GM18909 (cell line): ENCODE measurements around the gene LRRTM2.

ENCODE experiments used
- ATAC-seq: cut with Tn5 transposase; IDR thresholded peaks from one replicate; pipeline ENCODE4 v1.9.1; 2021; ENCODE audit warnings: mild to moderate bottlenecking; ENCODE audit not compliant: unreplicated experiment, poor library complexity

Gene LRRTM2

GRCh38 chr5:138884094-138884493 is 9.0 kb upstream of the LRRTM2 start:
- no peak for ATAC-seq

DNA sequence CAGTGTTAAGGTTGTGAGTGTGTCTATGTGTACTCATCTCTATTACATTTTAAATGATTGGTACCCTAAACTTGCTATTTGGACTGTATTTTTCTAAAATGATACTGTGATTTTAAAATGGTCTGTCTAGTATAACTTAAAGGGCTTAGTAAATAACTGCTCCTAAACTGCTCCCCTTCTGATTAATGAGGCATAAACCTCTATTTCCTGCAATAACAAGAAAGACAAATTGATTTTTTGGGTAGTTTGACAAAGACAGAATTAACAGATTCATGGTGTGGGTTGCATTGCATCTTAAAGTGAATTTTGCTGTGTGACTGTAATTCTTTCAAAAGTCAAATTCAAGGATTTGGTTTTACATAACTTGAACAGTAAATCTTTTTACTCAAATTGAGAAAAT is 8.1 kb upstream of the LRRTM2 start:
- ATAC-seq = no peak

- ATAC-seq = no peak
Observed at GRCh38 chr5:138878437-138879235, 3.5 kb upstream of the LRRTM2 start.

DNA sequence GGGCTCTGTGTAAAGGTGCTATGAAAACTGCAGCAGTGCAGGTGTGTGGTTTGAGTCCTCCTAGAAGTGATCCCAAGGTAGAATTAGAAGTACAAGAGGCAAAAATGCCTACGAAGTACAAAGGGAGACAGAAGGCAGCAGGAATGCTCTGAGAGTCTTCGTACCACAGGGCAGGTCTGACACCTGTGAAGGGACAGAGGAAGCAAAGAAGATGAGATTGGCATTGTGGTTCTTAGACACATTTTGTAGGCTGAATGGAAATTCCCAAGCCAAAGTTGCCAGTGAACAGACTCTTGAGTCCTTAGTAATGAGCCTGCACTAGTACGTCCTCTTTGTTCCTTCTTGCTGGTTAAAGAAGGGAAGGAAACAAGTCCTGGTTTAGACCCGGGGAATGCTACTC is 1.7 kb upstream of the LRRTM2 start:
- no peak for ATAC-seq

GRCh38 chr5:138875946-138876345 is 811 bp upstream of the LRRTM2 start:
- ATAC-seq = no peak

DNA sequence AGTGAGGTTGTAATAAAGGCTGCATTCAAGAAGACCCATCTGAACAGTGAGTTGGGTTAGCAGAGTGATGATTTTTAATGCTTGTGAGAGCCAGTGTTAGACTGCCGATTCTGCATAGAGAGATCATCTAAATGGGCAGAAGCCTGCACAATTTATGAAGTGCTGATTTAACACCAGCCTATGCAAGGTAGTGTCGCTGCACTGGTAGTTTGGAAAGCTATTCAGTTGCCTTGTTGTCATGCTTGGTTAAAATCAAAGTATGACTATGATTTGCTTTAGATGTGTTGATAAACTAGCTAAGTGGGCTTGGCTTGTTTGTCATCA is 379 bp upstream of the LRRTM2 start:
- no peak for ATAC-seq

DNA sequence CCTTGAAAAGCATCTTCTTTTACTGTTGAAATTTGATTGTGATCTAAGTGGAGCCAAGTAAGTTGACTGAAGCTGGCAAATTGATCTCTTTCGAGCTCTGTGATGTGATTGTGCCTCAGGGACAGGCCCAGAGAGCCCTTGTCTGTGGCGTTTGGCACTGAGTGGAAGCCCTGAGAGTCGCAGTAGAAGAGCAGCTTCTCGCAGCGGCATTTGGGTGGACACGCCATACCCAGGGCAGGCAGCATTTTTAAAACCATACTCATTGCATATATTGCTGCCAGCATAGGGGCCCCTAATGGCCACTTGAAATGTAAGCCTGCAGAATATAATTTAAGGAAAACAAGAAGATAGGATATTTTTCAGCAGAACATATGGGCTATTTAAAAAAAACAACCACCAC is 894 bp downstream of the LRRTM2 start:
- no peak for ATAC-seq

DNA sequence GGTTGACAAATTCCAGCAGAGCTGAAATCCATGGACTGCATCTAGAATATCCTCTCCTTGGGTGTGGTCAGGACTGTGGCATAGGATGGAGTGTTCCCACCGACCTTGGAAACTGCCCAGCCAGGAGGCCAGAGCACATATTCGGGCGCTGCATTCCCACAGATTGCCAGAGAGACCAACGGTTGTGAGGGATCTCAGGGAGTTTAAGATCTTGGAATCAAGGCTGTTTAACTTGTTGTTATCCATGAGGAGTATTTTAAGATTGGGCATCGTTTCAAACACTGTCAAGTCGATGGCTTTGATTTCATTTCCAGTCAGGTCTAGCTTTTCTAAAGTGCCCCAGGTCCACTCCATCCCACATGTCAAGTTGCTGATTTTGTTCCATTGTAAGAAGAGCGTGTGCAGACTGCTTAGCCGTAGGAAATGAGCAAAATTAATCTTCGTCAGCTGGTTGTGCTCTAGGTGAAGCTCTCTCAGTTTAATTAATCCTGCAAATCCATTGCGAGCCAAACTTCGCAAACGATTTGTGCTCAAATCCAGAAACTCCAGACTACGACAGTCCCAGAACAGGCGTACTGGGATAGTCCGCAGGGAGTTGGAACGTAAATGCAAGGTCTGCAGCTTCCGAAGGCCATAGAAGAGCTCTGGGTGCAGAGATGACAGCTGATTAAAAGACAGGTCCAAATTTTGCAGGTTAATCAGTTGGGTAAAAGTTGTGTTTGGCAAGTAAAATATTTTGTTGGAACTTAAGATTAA is 1.5 kb downstream of the LRRTM2 start:
- ATAC-seq = no peak

GRCh38 chr5:138872841-138873465 is 2.2 kb downstream of the LRRTM2 start:
- no peak for ATAC-seq

GRCh38 chr5:138870611-138871010 is 4.5 kb downstream of the LRRTM2 start:
- no peak for ATAC-seq

GRCh38 chr5:138869763-138870500 is 5.2 kb downstream of the LRRTM2 start:
- no peak for ATAC-seq

DNA sequence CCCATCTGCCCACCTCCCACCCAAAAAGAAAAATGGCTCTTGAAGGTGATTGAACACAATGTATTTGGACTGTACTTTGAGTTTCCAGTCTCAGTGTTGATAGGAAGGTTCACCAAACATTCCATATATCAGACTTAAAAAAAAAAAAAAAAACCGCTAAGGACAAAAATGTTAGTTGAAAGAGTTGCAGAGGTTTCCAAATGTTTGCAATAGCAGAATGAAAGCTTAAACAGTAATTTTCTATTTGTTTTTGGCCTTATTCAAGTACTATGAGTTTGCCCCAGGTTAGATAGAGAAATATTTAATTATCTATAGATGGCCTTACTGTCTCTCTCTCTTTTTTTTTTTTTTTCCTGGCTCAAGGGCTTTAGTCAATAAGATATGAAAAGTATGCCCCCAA is 6.1 kb downstream of the LRRTM2 start:
- ATAC-seq = no peak

- ATAC-seq = no peak
Observed at GRCh38 chr5:138867011-138867410, 8.1 kb downstream of the LRRTM2 start.

DNA sequence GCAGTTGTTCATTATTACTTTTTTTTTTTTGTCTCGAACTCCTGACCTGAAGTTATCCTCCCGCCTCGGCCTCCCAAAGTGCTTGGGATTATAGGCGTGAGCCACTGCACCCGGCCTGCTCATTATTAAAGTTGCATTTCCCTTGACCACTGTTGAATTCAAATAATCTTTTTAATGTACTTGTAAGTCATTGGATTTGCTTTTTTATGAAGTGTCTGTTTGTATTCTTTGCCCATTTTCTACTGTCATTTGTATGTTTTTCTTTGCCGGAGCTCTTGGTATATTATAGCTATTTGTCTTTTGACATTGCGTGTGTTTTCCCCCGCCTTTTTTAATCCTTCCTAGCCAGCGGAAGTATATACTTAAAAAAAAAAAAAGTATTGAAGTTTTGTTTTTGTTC is 22.0 kb downstream of the LRRTM2 start:
- ATAC-seq = no peak

DNA sequence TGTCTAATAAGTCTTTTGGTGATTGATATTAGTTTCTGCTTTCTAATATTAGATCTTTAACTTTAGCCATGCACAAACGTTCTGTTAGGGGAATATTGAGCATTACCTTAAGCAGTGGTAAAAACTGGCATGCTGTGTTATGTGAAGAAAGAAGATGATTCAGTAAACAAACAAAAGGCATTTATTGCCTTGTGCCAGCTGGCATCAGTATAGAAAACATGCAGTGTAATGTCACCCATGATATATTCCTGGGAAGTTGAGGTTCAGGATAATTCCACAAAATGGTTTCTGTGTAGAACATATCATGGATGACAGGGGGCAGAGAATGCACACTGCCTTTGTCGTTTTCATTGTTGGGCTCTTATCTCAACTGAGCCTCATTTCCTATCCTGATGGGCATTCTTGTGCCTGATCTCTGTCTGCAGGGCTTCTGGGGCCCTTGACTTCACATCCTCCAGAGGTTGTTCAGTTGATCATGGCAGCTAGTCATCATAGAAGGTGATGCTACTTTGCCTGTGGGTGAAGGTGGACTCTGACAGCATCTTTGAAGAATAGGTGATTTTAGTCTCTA is 24.2 kb downstream of the LRRTM2 start:
- no peak for ATAC-seq

- ATAC-seq = no peak
Observed at GRCh38 chr5:138849882-138850281, 25.3 kb downstream of the LRRTM2 start.

GRCh38 chr5:138849439-138849838 is 25.7 kb downstream of the LRRTM2 start:
- ATAC-seq = no peak

- no peak for ATAC-seq
Observed at GRCh38 chr5:138844812-138845513, 30.2 kb downstream of the LRRTM2 start.

DNA sequence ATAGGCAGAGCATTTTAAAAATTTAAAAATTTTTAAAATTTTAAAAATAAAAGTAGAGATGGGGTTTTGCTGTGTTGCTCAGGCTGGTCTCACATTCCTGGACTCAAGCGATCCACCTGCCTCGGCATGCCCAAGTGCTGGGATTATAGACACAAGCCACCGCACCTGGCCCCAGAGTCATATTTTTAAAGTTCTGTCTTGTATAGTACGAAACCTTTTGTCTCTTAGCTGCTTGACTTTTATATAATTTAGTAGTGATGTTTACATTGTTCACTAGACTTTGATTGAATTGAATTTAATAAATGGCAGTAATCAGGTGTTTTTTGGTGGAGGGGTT is 31.0 kb downstream of the LRRTM2 start:
- no peak for ATAC-seq
